Sigmoid colon (tissue), 3 donors: ENCODE data around the gene USP32.

Experiments
- POLR2A ChIP-seq, 2 donors: fragments of 450-650 bp; IDR thresholded peaks; one replicate each; pipeline ENCODE4 v1.6.1; 2016; ENCODE audit warnings: antibody characterized with exemption in 2 of 2, mild to moderate bottlenecking in 2 of 2, moderate library complexity in 2 of 2
- TF ChIP-seq, protein P1 (sequence below), 4 experiments: fragments of 450-650 bp in 3 of 4; fragments of 200-600 bp in 1 of 4; IDR thresholded peaks; one replicate each; pipeline ENCODE4 v1.5.1; 2016 to 2019; ENCODE audit warnings: antibody characterized with exemption in 4 of 4, mild to moderate bottlenecking in 3 of 4, moderate library complexity in 2 of 4

DNA sequence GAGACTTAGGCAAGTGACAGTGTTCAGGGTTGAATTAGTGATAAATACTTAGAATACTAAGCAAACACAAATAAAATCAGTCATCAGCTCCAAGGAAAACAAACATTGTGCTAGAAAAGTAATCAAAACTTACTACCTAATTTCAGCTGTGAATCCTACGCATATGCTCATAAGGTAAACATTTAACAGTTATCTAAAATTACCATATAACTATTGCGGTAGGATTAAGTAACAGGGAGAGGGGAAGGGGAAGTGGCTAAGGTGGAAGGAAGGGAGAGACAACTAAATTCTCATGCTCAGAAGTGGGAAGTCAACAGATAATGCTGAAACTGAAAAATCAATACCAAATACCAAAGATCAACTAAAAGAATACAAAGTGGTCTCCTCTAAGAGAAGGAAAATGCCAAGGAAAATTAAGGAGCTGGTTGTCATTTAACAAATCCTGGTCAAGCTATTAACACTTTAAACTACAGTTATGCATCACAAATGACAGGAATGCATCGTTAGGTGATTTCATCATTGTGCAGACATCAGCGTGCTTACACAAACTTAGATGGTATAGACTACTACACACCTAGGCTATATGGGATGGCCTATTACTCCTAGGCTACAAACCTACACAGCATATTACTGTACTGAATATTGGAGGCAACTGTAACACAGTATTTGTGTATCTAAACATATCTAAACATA, 20.0 kb downstream of the USP32 start:
- TF ChIP-seq, protein P1, sequence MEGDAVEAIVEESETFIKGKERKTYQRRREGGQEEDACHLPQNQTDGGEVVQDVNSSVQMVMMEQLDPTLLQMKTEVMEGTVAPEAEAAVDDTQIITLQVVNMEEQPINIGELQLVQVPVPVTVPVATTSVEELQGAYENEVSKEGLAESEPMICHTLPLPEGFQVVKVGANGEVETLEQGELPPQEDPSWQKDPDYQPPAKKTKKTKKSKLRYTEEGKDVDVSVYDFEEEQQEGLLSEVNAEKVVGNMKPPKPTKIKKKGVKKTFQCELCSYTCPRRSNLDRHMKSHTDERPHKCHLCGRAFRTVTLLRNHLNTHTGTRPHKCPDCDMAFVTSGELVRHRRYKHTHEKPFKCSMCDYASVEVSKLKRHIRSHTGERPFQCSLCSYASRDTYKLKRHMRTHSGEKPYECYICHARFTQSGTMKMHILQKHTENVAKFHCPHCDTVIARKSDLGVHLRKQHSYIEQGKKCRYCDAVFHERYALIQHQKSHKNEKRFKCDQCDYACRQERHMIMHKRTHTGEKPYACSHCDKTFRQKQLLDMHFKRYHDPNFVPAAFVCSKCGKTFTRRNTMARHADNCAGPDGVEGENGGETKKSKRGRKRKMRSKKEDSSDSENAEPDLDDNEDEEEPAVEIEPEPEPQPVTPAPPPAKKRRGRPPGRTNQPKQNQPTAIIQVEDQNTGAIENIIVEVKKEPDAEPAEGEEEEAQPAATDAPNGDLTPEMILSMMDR (IDR thresholded peaks at IDR 0.05) = no peak
- TF ChIP-seq POLR2A (IDR thresholded peaks at IDR 0.05) = no peak
